Epidermal melanocyte (primary cell): ENCODE data around the gene UBE2U.
A peak's percentile ranks its signal among the peaks of the same experiment; 100 is the strongest.
"Not testable (repeated sequence)": the region's sequence is repeated elsewhere in the genome, so short reads cannot be mapped to it uniquely, and the experiment has no call there.

Experiments used
- DNase-seq: peaks from one replicate; pipeline ENCODE4 v3.0.0; 2011; ENCODE audit warnings: low spot score; ENCODE audit not compliant: insufficient read length

UBE2U gene

GRCh38 chr1:64236541-64236954 lies 33.1 kb downstream of the UBE2U start:
- DNase-seq: no peak

- not testable (repeated sequence) for DNase-seq
These were observed 36.1 kb downstream of the UBE2U start for GRCh38 chr1:64239519-64239918.

- DNase-seq: no peak
These were observed 36.8 kb downstream of the UBE2U start for GRCh38 chr1:64240206-64240605.

GRCh38 chr1:64241069-64241468 lies 37.6 kb downstream of the UBE2U start:
- no peak for DNase-seq

- no peak for DNase-seq
These were observed 39.7 kb downstream of the UBE2U start for GRCh38 chr1:64242895-64243756.

- DNase-seq: no peak
These were observed 40.3 kb downstream of the UBE2U start for GRCh38 chr1:64243757-64244080.

GRCh38 chr1:64245495-64245894 lies 42.1 kb downstream of the UBE2U start:
- no peak for DNase-seq

- peak; percentile 21 for DNase-seq
These were observed 43.0 kb downstream of the UBE2U start for GRCh38 chr1:64246294-64246917.

GRCh38 chr1:64248065-64248464 lies 44.6 kb downstream of the UBE2U start:
- DNase-seq: no peak

- not testable (repeated sequence) for DNase-seq
These were observed 47.0 kb downstream of the UBE2U start for GRCh38 chr1:64250472-64250871.

- no peak for DNase-seq
These were observed 48.5 kb downstream of the UBE2U start for GRCh38 chr1:64251971-64252370.

GRCh38 chr1:64257233-64257632 lies 53.8 kb downstream of the UBE2U start:
- DNase-seq: not testable (repeated sequence)

GRCh38 chr1:64258444-64258843 lies 55.0 kb downstream of the UBE2U start:
- DNase-seq: not testable (repeated sequence)

GRCh38 chr1:64263335-64263734 lies 59.9 kb downstream of the UBE2U start:
- no peak for DNase-seq

GRCh38 chr1:64263856-64264255 lies 60.4 kb downstream of the UBE2U start:
- DNase-seq: no peak

- no peak for DNase-seq
These were observed 61.7 kb downstream of the UBE2U start for GRCh38 chr1:64265141-64265540.

- no peak for DNase-seq
These were observed 63.6 kb downstream of the UBE2U start for GRCh38 chr1:64266991-64267390.

- DNase-seq: peak; percentile 47
These were observed 65.5 kb downstream of the UBE2U start for GRCh38 chr1:64268653-64269557.

- no peak for DNase-seq
These were observed 66.1 kb downstream of the UBE2U start for GRCh38 chr1:64269558-64269884.

- DNase-seq: no peak
These were observed 76.6 kb downstream of the UBE2U start for GRCh38 chr1:64280001-64280400.

GRCh38 chr1:64282351-64282750 lies 78.9 kb downstream of the UBE2U start:
- no peak for DNase-seq

GRCh38 chr1:64287071-64287470 lies 83.6 kb downstream of the UBE2U start:
- DNase-seq: no peak
